SK-N-MC (cell line): Measurements from ENCODE around the gene CCDC33.

Experiments
- DNase-seq: peaks from one replicate; pipeline ENCODE4 v3.0.0-alpha.2; 2011; ENCODE audit warnings: low read depth, low spot score
- H3K27ac ChIP-seq: fragments of 200-600 bp; sonication (generic); 2 replicates; pipeline ENCODE4 v1.5.1; 2016; ENCODE audit warnings: mixed run types
- H3K36me3 ChIP-seq: fragments of 200-600 bp; sonication (generic); 2 replicates; pipeline ENCODE4 v1.6.1; 2017; ENCODE audit warnings: antibody characterized with exemption, low read length, mixed read lengths; ENCODE audit not compliant: insufficient read depth
- H3K4me3 ChIP-seq: fragments of 200-600 bp; sonication (generic); 2 replicates; pipeline ENCODE4 v1.5.1; 2016
- H3K9ac ChIP-seq: fragments of 200-600 bp; sonication (generic); 2 replicates; pipeline ENCODE4 v1.8.0; 2017; ENCODE audit warnings: mixed run types, mixed read lengths; ENCODE audit not compliant: insufficient read length
- H3K9me3 ChIP-seq: fragments of 200-600 bp; sonication (generic); 2 replicates; pipeline ENCODE4 v1.6.1; 2017; ENCODE audit warnings: low read depth, mild to moderate bottlenecking, antibody characterized with exemption, low read length, moderate library complexity, mixed read lengths
- EZH2 ChIP-seq: fragments of 200-600 bp; sonication (generic); IDR thresholded peaks from one replicate; pipeline ENCODE4 v1.6.1; 2017; ENCODE audit warnings: antibody characterized with exemption
- FOXP2 ChIP-seq: optimal IDR thresholded peaks from 2 replicates; pipeline ENCODE3; 2011; ENCODE audit warnings: mild to moderate bottlenecking, moderate library complexity; ENCODE audit not compliant: insufficient read depth; ENCODE audit errors: extremely low read length, control extremely low read depth
- POLR2AphosphoS5 ChIP-seq: IDR thresholded peaks from 2 replicates; pipeline ENCODE4 v1.6.1; 2012; ENCODE audit warnings: mild to moderate bottlenecking, low read depth, low read length, borderline replicate concordance

Gene CCDC33

DNA sequence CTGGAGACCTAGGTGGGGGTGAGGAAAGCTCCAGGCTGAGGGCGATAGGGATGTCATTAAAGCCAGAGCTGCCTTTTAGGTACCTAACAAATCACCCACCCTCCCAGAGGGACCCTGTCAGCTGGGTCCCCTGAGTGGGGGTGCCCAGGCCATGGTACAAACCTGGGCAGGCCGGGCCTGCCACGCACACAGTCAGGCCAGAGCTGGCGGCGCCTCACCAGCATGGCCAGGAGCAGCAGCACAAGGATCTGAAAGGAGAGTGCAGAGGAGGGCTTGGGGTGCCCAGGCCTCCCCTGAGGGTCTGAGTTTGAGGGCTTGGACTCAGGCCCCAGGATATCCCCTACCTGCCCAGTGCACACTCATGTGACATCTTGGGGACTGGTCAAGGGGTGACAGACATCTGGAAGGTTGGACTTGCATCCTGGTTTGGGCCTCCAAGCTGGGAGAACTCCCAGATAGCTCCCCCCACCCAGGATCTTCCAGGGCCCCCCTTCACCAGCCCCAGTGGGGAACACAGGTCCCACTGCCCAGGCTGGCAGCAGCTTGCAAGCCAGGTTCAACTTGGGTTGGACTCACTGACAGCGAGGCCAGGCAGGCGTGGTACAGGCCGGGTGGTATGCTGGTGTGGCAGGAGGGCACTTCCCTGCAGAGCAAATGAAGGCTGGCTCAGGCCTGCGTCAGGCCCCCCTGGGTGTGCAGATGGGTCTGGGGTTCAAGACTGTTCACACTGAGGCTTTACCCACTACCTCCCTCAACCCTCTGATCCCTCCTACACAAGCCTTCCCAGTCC is 38.8 kb upstream of the CCDC33 start:
- no peak overlapping the region for H3K27ac ChIP-seq
- no peaks in the 10 kb centered on the region for H3K9me3 ChIP-seq
- no peaks in the 10 kb centered on the region for H3K36me3 ChIP-seq
- TF ChIP-seq POLR2AphosphoS5, result no peak
- no peak for TF ChIP-seq EZH2
- no peak for TF ChIP-seq FOXP2
- H3K4me3 ChIP-seq, result no peak overlapping the region
- no peak for DNase-seq
- no peak overlapping the region for H3K9ac ChIP-seq

GRCh38 chr15:74199297-74199652 is 36.9 kb upstream of the CCDC33 start:
- no peak overlapping the region for H3K4me3 ChIP-seq
- no peaks in the 10 kb centered on the region for H3K36me3 ChIP-seq
- H3K27ac ChIP-seq, result no peak overlapping the region
- no peak for DNase-seq
- H3K9me3 ChIP-seq, result no peaks in the 10 kb centered on the region
- no peak overlapping the region for H3K9ac ChIP-seq
- no peak for TF ChIP-seq EZH2
- no peak for TF ChIP-seq POLR2AphosphoS5
- no peak for TF ChIP-seq FOXP2

DNA sequence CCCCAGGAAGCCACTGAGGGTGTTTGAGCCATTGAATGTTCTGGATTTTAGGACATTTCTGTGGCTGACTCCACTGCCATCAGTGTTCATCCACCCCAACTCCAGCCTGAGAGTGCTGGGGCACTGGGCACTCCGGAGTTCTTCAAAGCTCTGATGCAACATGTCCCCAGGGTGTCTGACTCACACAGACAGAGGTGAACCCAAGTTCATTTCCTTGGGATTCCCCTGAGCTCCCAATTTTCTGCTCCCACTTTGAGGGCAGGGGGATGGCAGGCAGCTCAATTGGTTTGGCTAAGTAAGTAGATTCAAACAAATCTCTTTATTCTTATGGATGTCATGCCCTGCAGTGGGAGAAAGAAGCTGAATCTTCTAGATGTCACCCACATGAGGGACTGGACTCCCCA is 35.7 kb upstream of the CCDC33 start:
- Histone ChIP-seq H3K4me3 (no peak overlapping the region), H3K9ac (no peak overlapping the region), H3K27ac (no peak overlapping the region), H3K36me3 (no peaks in the 10 kb centered on the region), H3K9me3 (no peaks in the 10 kb centered on the region)
- TF ChIP-seq POLR2AphosphoS5 (no peak), FOXP2 (no peak), EZH2 (no peak)
- no peak for DNase-seq

DNA sequence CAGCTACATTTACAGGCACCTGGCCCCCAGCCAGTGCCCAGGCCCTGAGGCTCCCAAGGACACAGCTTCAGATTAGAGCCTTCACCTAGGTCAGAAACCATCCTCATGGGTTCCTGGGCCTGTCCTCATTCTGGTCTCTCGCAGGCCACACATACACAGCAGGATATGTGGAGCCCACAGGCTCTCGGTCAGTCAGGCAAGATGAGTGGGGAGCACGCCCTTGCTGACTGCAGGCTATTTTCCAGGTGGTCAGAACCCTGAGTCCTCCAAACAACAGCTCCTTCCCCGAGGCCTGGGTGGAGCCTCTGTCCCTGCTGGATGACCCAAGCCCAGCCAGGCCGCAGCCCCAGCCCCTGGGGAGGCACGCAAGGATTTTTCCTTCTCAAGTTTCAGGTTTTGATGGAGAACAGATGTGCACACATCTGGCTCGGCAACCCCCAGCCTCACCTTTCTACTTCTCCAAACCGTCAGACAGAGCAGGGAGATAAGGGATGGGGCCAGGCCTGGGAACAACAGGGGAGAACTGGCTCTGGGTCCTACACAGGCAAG is 35.2 kb upstream of the CCDC33 start:
- H3K4me3 ChIP-seq, result no peak overlapping the region
- H3K9me3 ChIP-seq, result no peaks in the 10 kb centered on the region
- no peak for TF ChIP-seq FOXP2
- TF ChIP-seq EZH2, result no peak
- no peak for TF ChIP-seq POLR2AphosphoS5
- H3K36me3 ChIP-seq, result no peaks in the 10 kb centered on the region
- no peak overlapping the region for H3K9ac ChIP-seq
- no peak for DNase-seq
- no peak overlapping the region for H3K27ac ChIP-seq

GRCh38 chr15:74201710-74202420 is 34.3 kb upstream of the CCDC33 start:
- H3K27ac ChIP-seq, result peak overlapping the region; percentile 92; the same call in 1 of the 2 replicates
- peak overlapping the region; percentile 75 for H3K4me3 ChIP-seq
- no peak for TF ChIP-seq EZH2
- no peak for TF ChIP-seq FOXP2
- no peak for TF ChIP-seq POLR2AphosphoS5
- DNase-seq, result no peak
- H3K36me3 ChIP-seq, result no peaks in the 10 kb centered on the region
- H3K9me3 ChIP-seq, result no peaks in the 10 kb centered on the region
- H3K9ac ChIP-seq, result no peak overlapping the region

GRCh38 chr15:74202452-74203401 is 33.4 kb upstream of the CCDC33 start, which contains the start of gene STRA6:
Gene STRA6, minus strand, starts transcription at chr15:74202787. Its CDS starts 520 bp downstream, at chr15:74202267.
- peak within 1 kb of the TSS; percentile 92 for H3K27ac ChIP-seq
- peak; percentile 55 for DNase-seq
- TF ChIP-seq POLR2AphosphoS5 (peak; percentile 50), FOXP2 (peak; percentile 37), EZH2 (no peak)

DNA sequence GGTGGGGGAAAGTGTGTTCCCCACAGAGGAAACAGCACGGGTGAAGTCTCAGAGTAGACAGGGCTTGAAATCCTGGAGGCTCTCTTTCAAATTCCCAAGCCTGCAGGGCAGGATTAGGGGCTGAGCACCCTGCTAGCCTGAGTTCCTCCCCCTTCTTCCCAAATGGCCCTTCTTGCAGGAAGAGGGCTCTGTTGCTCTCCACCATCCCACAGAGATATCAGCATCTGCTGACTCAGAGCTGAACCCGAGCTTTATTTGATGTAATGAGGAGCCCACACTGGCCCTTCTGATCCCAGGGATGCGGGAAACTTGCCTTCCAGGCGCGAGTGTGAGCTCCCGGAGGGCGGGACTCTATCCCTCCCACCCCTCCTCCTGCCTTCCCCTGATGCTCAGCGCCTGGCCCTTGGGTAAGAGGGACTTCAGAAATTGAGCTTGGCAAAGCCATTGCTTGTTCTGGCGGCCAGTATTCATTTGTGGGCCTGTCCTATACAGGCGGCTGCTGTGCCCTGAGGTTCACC is 32.2 kb upstream of the CCDC33 start:
- no peak for TF ChIP-seq FOXP2
- TF ChIP-seq EZH2, result no peak
- TF ChIP-seq POLR2AphosphoS5, result peak; percentile 56
- peak overlapping the region; percentile 75 for H3K4me3 ChIP-seq
- no peaks in the 10 kb centered on the region for H3K9me3 ChIP-seq
- DNase-seq, result no peak
- no peaks in the 10 kb centered on the region for H3K36me3 ChIP-seq
- peak overlapping the region; percentile 92 for H3K27ac ChIP-seq
- H3K9ac ChIP-seq, result no peak overlapping the region

More at GRCh38 chr15:74202452-74203401, 33.4 kb upstream of the CCDC33 start, which contains the start of gene STRA6:
- no peaks in the 10 kb centered on the region for H3K9me3 ChIP-seq
- peak within 1 kb of the TSS; percentile 57 for H3K9ac ChIP-seq
- H3K4me3 ChIP-seq, result peak within 1 kb of the TSS; percentile 75
- no peaks in the 10 kb centered on the region for H3K36me3 ChIP-seq
